GM19468 (cell line): Measurements from ENCODE around the gene NAA35.
"Not testable (repeated sequence)": the region's sequence is repeated elsewhere in the genome, so short reads cannot be mapped to it uniquely, and the experiment has no call there.

Experiments
- ATAC-seq: cut with Tn5 transposase; IDR thresholded peaks from one replicate; pipeline ENCODE4 v1.9.1; 2021; ENCODE audit warnings: mild to moderate bottlenecking, moderate library complexity, moderate number of reproducible peaks; ENCODE audit not compliant: unreplicated experiment; ENCODE audit errors: extremely low read depth

NAA35 gene

GRCh38 chr9:85940832-85941621, at the start of gene NAA35:
NAA35 (plus strand) TSS chr9:85941146; CDS start chr9:85942160, 1,014 bp downstream.
- ATAC-seq: peak; percentile 87

GRCh38 chr9:85892401-85892800, 48.5 kb upstream of the NAA35 start:
- no peak for ATAC-seq

- peak; percentile 55 for ATAC-seq
These were observed 45.3 kb upstream of the NAA35 start for GRCh38 chr9:85895685-85896084.

DNA sequence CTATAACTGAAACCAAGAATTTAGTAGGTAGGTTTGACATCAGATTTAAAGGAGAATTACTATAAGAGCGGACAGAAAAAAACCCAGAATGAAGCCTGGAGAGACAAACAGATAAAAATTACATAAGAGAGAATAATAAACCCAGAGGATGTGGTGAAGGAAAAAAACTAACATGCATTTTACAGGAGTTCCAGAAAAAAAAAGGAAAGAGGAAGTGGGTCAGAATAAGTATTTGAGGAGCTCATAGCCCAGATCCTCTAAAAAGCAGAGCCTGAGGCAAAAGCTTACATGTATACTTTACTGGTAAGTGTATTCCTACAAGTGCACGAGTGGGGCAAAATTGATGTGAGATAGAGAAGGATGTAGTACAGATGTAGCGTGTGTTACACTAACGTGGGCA, 43.1 kb upstream of the NAA35 start:
- ATAC-seq: no peak

GRCh38 chr9:85898332-85898731, 42.6 kb upstream of the NAA35 start:
- ATAC-seq: no peak

- no peak for ATAC-seq
These were observed 41.6 kb upstream of the NAA35 start for GRCh38 chr9:85899388-85899787.

- no peak for ATAC-seq
These were observed 40.3 kb upstream of the NAA35 start for GRCh38 chr9:85900504-85901201.

DNA sequence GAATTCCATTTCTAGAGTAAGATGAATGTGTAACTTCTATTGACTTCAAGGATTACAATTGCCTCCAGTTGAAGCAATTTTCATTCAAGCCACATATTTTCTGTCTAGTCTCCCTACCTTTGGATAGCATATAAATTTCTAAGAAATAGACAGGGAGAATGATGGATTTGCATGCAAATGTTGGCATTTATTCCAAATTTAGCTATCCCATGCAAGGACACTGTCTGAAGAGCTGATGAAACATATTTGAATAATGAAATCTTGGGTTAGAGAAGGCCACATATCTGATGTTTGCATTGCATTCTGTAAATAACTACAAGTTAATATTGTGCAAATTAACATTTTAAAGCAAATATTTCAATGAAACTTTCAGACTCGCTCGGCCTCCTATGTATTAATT, 36.0 kb upstream of the NAA35 start:
- ATAC-seq: no peak

DNA sequence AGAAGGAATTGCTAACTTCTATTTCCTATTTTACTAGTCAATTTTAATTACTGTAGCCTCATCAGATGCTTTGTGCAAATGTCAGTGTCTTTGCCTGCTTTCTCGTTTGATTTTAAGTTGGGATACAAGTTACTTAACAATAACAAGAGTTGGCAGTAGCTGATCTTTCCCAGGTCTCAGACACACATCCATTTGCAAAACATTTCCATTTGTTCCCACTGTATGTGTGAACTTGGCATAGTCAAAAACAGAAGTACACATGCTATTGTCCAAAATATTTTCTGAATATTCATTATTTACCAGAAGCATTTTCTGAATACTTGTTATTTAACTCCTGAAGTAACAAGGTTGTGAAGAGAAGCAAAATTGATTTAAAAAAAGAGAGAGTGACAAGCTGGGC, 35.0 kb upstream of the NAA35 start:
- ATAC-seq: no peak

DNA sequence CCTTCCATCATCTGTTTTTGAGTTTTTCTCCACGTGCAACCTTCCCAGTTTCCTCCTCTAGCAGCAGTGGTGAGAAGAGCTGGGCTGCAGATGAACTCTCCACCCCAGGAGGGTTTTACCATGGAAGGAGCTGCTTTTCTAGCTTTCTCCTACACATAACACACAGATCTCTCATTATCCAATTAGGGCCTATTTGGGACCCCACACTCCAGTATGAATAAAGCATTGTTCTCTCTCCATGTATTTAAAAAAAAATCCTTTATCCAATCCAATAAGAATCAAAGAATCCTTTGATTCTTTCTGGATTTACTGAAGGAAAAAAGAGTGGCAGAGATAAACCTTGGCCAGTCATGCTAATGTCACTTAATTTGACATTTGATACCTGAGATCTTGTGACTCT, 31.6 kb upstream of the NAA35 start:
- no peak for ATAC-seq

GRCh38 chr9:85914108-85914507, 26.8 kb upstream of the NAA35 start:
- no peak for ATAC-seq

DNA sequence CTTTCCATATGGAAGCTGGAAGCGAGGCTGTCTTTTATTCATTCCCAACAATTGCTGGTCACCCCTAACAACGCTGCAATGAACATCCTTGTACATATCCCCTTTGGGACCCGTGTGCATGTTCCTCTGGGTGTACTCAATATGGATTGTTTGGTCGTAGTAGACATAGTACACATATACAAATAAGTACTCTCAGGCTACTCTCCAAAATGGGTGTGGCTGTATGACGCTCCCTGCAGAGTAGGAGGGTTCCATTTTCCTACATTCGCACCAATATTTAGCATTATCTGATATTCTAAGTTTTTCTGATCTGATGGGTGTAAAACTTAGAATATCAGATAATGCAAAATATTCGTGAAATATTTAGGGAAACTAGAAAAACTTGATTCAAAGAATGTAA, 23.2 kb upstream of the NAA35 start:
- no peak for ATAC-seq

DNA sequence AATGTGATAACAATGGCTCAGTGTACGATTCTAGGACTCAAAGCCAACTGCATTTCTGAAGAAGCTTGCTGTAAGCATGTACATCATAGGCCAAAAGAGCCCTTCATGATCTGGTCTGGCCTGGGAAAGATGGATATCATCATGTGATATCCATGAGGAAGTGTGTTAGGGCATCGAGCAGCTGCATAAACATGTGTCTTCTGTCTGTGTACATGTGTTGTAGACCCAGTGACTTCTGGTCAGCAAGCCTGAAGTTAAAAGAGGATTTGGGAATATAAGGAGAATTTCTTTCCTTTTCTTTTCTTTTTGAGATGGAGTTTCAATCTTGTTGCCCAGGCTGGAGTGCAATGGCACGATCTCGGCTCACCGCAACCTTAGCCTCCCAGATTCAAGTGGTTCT, 15.5 kb upstream of the NAA35 start:
- ATAC-seq: no peak

GRCh38 chr9:85927076-85927475, 13.9 kb upstream of the NAA35 start:
- ATAC-seq: no peak

- no peak for ATAC-seq
These were observed 9.5 kb upstream of the NAA35 start for GRCh38 chr9:85931495-85931894.

GRCh38 chr9:85935950-85936349, 5.0 kb upstream of the NAA35 start:
- not testable (repeated sequence) for ATAC-seq

GRCh38 chr9:85940275-85940831, 593 bp upstream of the NAA35 start:
- ATAC-seq: no peak

DNA sequence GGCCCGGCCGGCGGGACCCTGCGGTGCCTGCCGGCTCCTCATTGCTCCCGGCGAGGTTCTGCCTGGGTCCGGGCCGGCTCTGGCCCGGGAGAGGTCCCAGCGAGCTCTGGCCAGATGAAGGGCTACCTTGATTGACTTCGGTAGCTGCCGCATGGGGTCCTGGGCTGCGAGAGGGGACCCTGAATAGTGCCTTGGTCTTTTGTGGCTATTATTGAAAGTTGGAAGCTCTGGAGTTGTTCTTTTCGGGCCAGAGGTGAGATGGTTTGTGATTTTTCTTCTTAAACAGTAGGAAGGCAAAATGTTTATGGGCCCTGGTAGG, 635 bp downstream of the NAA35 start:
- no peak for ATAC-seq

DNA sequence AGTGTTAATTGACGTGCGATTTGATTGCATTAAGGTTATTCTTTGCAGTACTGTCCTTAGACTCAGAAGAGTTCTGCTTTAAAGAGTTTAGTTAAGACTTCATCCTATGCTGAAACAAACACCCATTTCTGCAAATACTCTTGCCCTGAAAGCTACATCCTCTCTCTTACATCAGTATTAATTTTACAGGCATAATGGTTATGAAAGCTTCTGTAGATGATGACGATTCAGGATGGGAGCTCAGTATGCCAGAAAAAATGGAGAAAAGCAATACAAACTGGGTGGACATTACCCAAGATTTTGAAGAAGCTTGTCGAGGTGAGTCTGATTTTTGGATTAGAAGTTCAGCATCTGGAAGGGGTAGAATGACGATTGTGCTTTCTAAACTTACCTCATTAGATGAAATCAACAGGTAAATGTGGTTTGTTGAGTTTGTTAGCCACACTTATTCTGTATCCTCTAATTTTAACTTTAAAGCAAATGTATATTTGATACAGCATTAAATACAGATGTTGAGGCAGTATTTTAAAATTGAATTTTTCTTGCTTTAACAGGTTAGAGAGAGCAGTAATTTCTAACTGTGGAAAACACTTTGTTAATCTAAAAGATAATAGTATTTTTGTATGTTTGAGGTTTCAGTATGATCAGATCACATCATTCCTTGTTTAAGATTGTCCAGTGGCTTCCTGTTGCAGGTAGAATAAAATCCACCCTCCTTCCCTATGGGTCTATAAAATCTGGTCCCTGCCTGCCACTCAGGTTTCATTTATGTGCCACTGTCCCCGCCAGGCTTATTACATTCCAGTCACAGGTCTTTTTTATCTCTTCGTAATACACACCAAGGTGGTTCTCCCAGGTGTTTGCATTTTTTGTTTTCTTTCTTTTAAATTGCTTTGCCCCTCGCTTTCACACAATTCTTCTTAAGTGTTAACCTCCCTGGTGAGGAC, 1.3 kb downstream of the NAA35 start:
- no peak for ATAC-seq

GRCh38 chr9:85942913-85943709, 2.2 kb downstream of the NAA35 start:
- ATAC-seq: no peak
